ENCODE results near the gene CFAP298. TPM values are rescaled to one million over a fixed set of nuclear protein-coding genes. Genes with fewer than 3 reads are reported as not detected.

CFAP298 gene
- total RNA-seq, 1 donor: 3.3 TPM

- no peaks in the 10 kb centered on the region for H3K27me3 ChIP-seq (ENCODE audit: insufficient read depth, low read length)
- no peak within 1 kb of the TSS for H3K4me3 ChIP-seq (ENCODE audit: low read length)
- no peaks in the 10 kb centered on the region for H3K4me1 ChIP-seq (ENCODE audit: insufficient read depth, low read length)
- no peaks in the 10 kb centered on the region for H3K9me3 ChIP-seq (ENCODE audit: low read depth, low read length)
These were observed 27.0 kb downstream of the CFAP298 start, which contains the start of gene TCP10L for GRCh38 chr21:32585042-32585710. TCP10L (minus strand) TSS chr21:32585523; CDS start chr21:32584304, 1,219 bp downstream.

GRCh38 chr21:32584472-32584871 lies 27.7 kb downstream of the CFAP298 start:
- no peaks in the 10 kb centered on the region for H3K27me3 ChIP-seq (ENCODE audit: insufficient read depth, low read length)
- H3K4me3 ChIP-seq (ENCODE audit: low read length): no peak overlapping the region
- H3K4me1 ChIP-seq (ENCODE audit: insufficient read depth, low read length): no peaks in the 10 kb centered on the region
- no peaks in the 10 kb centered on the region for H3K9me3 ChIP-seq (ENCODE audit: low read depth, low read length)

- Histone ChIP-seq H3K4me3 (ENCODE audit: low read length) (no peak overlapping the region), H3K27me3 (ENCODE audit: insufficient read depth, low read length) (no peaks in the 10 kb centered on the region), H3K4me1 (ENCODE audit: insufficient read depth, low read length) (no peaks in the 10 kb centered on the region), H3K9me3 (ENCODE audit: low read depth, low read length) (no peaks in the 10 kb centered on the region)
These were observed 30.4 kb downstream of the CFAP298 start for GRCh38 chr21:32581732-32582131.

GRCh38 chr21:32580949-32581348 lies 31.2 kb downstream of the CFAP298 start:
- no peaks in the 10 kb centered on the region for H3K27me3 ChIP-seq (ENCODE audit: insufficient read depth, low read length)
- H3K4me1 ChIP-seq (ENCODE audit: insufficient read depth, low read length): no peaks in the 10 kb centered on the region
- no peak overlapping the region for H3K4me3 ChIP-seq (ENCODE audit: low read length)

GRCh38 chr21:32578107-32578691 lies 34.0 kb downstream of the CFAP298 start:
- H3K4me3 ChIP-seq (ENCODE audit: low read length): no peak overlapping the region
- no peaks in the 10 kb centered on the region for H3K4me1 ChIP-seq (ENCODE audit: insufficient read depth, low read length)
- no peaks in the 10 kb centered on the region for H3K9me3 ChIP-seq (ENCODE audit: low read depth, low read length)
- H3K27me3 ChIP-seq (ENCODE audit: insufficient read depth, low read length): no peaks in the 10 kb centered on the region

More at GRCh38 chr21:32580949-32581348, 31.2 kb downstream of the CFAP298 start:
- no peaks in the 10 kb centered on the region for H3K9me3 ChIP-seq (ENCODE audit: low read depth, low read length)

- Histone ChIP-seq H3K27me3 (ENCODE audit: insufficient read depth, low read length) (no peaks in the 10 kb centered on the region), H3K9me3 (ENCODE audit: low read depth, low read length) (no peaks in the 10 kb centered on the region), H3K4me3 (ENCODE audit: low read length) (no peak overlapping the region), H3K4me1 (ENCODE audit: insufficient read depth, low read length) (no peaks in the 10 kb centered on the region)
These were observed 36.2 kb downstream of the CFAP298 start for GRCh38 chr21:32576011-32576410.

GRCh38 chr21:32574946-32575925 lies 36.9 kb downstream of the CFAP298 start:
- H3K4me3 ChIP-seq (ENCODE audit: low read length): no peak overlapping the region
- no peaks in the 10 kb centered on the region for H3K9me3 ChIP-seq (ENCODE audit: low read depth, low read length)
- peaks cover 1% of the 10 kb centered on the region for H3K4me1 ChIP-seq (ENCODE audit: insufficient read depth, low read length)

GRCh38 chr21:32572574-32573420 lies 39.4 kb downstream of the CFAP298 start:
- peaks cover 14% of the 10 kb centered on the region for H3K4me1 ChIP-seq (ENCODE audit: insufficient read depth, low read length)
- H3K4me3 ChIP-seq (ENCODE audit: low read length): no peak overlapping the region
- H3K9me3 ChIP-seq (ENCODE audit: low read depth, low read length): no peaks in the 10 kb centered on the region
- H3K27me3 ChIP-seq (ENCODE audit: insufficient read depth, low read length): no peaks in the 10 kb centered on the region

More at GRCh38 chr21:32574946-32575925, 36.9 kb downstream of the CFAP298 start:
- no peaks in the 10 kb centered on the region for H3K27me3 ChIP-seq (ENCODE audit: insufficient read depth, low read length)

- Histone ChIP-seq H3K4me3 (ENCODE audit: low read length) (no peak overlapping the region), H3K9me3 (ENCODE audit: low read depth, low read length) (no peaks in the 10 kb centered on the region), H3K27me3 (ENCODE audit: insufficient read depth, low read length) (no peaks in the 10 kb centered on the region), H3K4me1 (ENCODE audit: insufficient read depth, low read length) (peaks cover 14% of the 10 kb centered on the region)
These were observed 41.7 kb downstream of the CFAP298 start for GRCh38 chr21:32570456-32570855.

- H3K9me3 ChIP-seq (ENCODE audit: low read depth, low read length): no peaks in the 10 kb centered on the region
- H3K27me3 ChIP-seq (ENCODE audit: insufficient read depth, low read length): no peaks in the 10 kb centered on the region
- peaks cover 14% of the 10 kb centered on the region for H3K4me1 ChIP-seq (ENCODE audit: insufficient read depth, low read length)
- H3K4me3 ChIP-seq (ENCODE audit: low read length): peak overlapping the region; percentile 44
These were observed 42.6 kb downstream of the CFAP298 start for GRCh38 chr21:32569261-32570230.

- Histone ChIP-seq H3K4me1 (ENCODE audit: insufficient read depth, low read length) (peaks cover 14% of the 10 kb centered on the region), H3K9me3 (ENCODE audit: low read depth, low read length) (no peaks in the 10 kb centered on the region), H3K27me3 (ENCODE audit: insufficient read depth, low read length) (no peaks in the 10 kb centered on the region), H3K4me3 (ENCODE audit: low read length) (no peak overlapping the region)
These were observed 44.6 kb downstream of the CFAP298 start for GRCh38 chr21:32567626-32568025.

- H3K4me3 ChIP-seq (ENCODE audit: low read length): no peak overlapping the region
- H3K27me3 ChIP-seq (ENCODE audit: insufficient read depth, low read length): no peaks in the 10 kb centered on the region
- no peaks in the 10 kb centered on the region for H3K9me3 ChIP-seq (ENCODE audit: low read depth, low read length)
- peaks cover 14% of the 10 kb centered on the region for H3K4me1 ChIP-seq (ENCODE audit: insufficient read depth, low read length)
These were observed 45.3 kb downstream of the CFAP298 start for GRCh38 chr21:32566741-32567389.

GRCh38 chr21:32565856-32566465 lies 46.2 kb downstream of the CFAP298 start:
- Histone ChIP-seq H3K9me3 (ENCODE audit: low read depth, low read length) (no peaks in the 10 kb centered on the region), H3K4me1 (ENCODE audit: insufficient read depth, low read length) (peaks cover 14% of the 10 kb centered on the region), H3K27me3 (ENCODE audit: insufficient read depth, low read length) (no peaks in the 10 kb centered on the region), H3K4me3 (ENCODE audit: low read length) (no peak overlapping the region)

All from mononuclear cell (primary cell).